ENCODE data around the gene MFGE8. TPM values are rescaled to one million over a fixed set of nuclear protein-coding genes. Genes with fewer than 3 reads are reported as not detected.

Gene MFGE8
- total RNA-seq, 4 donors from 2014 or later: 239 to 437 (median 395) TPM

GRCh38 chr15:88849376-88850072 is 63.7 kb downstream of the MFGE8 start:
- ATAC-seq (no peak), DNase-seq (no peak)
- in situ Hi-C loops (cut with MboI; ENCODE audit: low sequenced_read_pairs in 4 of 4): loop anchor here in 2 of 4 donors (25.0 kb wide), 1 partner anchor 187 kb away; no protein-coding TSS in a partner anchor
- intact Hi-C loops (cut with DNase I; ENCODE audit: low total_unique reads): no loop called here
- no peaks in the 10 kb centered on the region for H3K4me1 ChIP-seq
- no peak overlapping the region for H3K27ac ChIP-seq
- H3K4me3 ChIP-seq: no peak overlapping the region
- H3K27me3 ChIP-seq: peaks cover 0 to 6% (median 6%) of the 10 kb centered on the region in 3 donors
- no peaks in the 10 kb centered on the region for H3K36me3 ChIP-seq
- H3K9me3 ChIP-seq: no peaks in the 10 kb centered on the region
- TF ChIP-seq CTCF (IDR thresholded peaks at IDR 0.05 in 4 of 5, conservative IDR thresholded peaks at IDR 0.05 in 1 of 5) (no peak), POLR2A (IDR thresholded peaks at IDR 0.05) (no peak)

Other genes starting within 250 kb of the MFGE8 start
- gene ACAN, start 109.9 kb downstream of the MFGE8 start, total RNA-seq: 1 to 10 TPM in 1 of 4 donors, under 1 TPM in 1, not detected in 2; 0.04 to 1.7 TPM
- gene HAPLN3, start 17.8 kb downstream of the MFGE8 start, total RNA-seq: 1 to 10 TPM; 1.7 to 5.2 (median 2.1) TPM
- gene ABHD2, start 175.1 kb upstream of the MFGE8 start, total RNA-seq: 100 to 1,000 TPM in 1 of 4 donors, 10 to 100 TPM in 3; 19.3 to 150 (median 64.5) TPM